Calu3 (cell line): ENCODE results near the gene PSORS1C2. TPM values are rescaled to one million over a fixed set of nuclear protein-coding genes. Genes with fewer than 3 reads are reported as not detected.
"Not testable (repeated sequence)": the region's sequence is repeated elsewhere in the genome, so short reads cannot be mapped to it uniquely, and the experiment has no call there.

ENCODE experiments used
- BruUV-seq: library from RNA; stranded (reverse); fragments of 400-500 nt; replicated peaks from 2 replicates; lab custom pipeline; 2021; lab: Mats Ljungman, UMichigan
- CTCF ChIA-PET: fragments of 300-600 bp; sonication (Branson Sonifier 250); formaldehyde crosslinking; loops from one replicate; lab custom pipeline; 2022; ENCODE audit warnings: antibody characterized with exemption; lab: Charles Lee
- DNase-seq: peaks from one replicate; pipeline ENCODE4 v3.0.0; 2022
- H3K27ac Mint-ChIP-seq: one replicate; pipeline ENCODE4 v1.8.0; 2022; ENCODE audit warnings: mixed read lengths; ENCODE audit not compliant: unreplicated experiment
- H3K27me3 Mint-ChIP-seq: one replicate; pipeline ENCODE4 v1.8.0; 2022; ENCODE audit warnings: mixed read lengths; ENCODE audit not compliant: unreplicated experiment
- H3K36me3 Mint-ChIP-seq: one replicate; pipeline ENCODE4 v1.8.0; 2022; ENCODE audit warnings: mild to moderate bottlenecking, moderate library complexity, mixed read lengths; ENCODE audit not compliant: insufficient read depth, unreplicated experiment
- H3K4me1 Mint-ChIP-seq: one replicate; pipeline ENCODE4 v1.8.0; 2022; ENCODE audit warnings: mild to moderate bottlenecking, low read depth, mixed read lengths; ENCODE audit not compliant: unreplicated experiment
- H3K4me3 Mint-ChIP-seq: one replicate; pipeline ENCODE4 v1.8.0; 2022; ENCODE audit warnings: mild to moderate bottlenecking, low read depth, moderate library complexity, mixed read lengths; ENCODE audit not compliant: unreplicated experiment
- H3K9me3 Mint-ChIP-seq: one replicate; pipeline ENCODE4 v1.8.0; 2022; ENCODE audit warnings: low read depth, mixed read lengths; ENCODE audit not compliant: unreplicated experiment
- intact Hi-C: fragments of 100-400 bp; cut with micrococcal nuclease; formaldehyde crosslinking; loops from one replicate; pipeline ENCODE4 v1.10.0; 2022; ENCODE audit not compliant: unreplicated experiment
- total RNA-seq: library from RNA; stranded (reverse); gene quantifications from 2 replicates; pipeline ENCODE4 v1.2.3, GENCODE V29; 2022
- TF ChIP-seq, protein P1 (sequence below): fragments of 200-600 bp; IDR thresholded peaks from one replicate; pipeline ENCODE4 v1.8.0; 2022; ENCODE audit warnings: antibody characterized with exemption; ENCODE audit not compliant: unreplicated experiment

The PSORS1C2 gene
- total RNA-seq, 1 experiment from 2014 or later, result not detected

DNA sequence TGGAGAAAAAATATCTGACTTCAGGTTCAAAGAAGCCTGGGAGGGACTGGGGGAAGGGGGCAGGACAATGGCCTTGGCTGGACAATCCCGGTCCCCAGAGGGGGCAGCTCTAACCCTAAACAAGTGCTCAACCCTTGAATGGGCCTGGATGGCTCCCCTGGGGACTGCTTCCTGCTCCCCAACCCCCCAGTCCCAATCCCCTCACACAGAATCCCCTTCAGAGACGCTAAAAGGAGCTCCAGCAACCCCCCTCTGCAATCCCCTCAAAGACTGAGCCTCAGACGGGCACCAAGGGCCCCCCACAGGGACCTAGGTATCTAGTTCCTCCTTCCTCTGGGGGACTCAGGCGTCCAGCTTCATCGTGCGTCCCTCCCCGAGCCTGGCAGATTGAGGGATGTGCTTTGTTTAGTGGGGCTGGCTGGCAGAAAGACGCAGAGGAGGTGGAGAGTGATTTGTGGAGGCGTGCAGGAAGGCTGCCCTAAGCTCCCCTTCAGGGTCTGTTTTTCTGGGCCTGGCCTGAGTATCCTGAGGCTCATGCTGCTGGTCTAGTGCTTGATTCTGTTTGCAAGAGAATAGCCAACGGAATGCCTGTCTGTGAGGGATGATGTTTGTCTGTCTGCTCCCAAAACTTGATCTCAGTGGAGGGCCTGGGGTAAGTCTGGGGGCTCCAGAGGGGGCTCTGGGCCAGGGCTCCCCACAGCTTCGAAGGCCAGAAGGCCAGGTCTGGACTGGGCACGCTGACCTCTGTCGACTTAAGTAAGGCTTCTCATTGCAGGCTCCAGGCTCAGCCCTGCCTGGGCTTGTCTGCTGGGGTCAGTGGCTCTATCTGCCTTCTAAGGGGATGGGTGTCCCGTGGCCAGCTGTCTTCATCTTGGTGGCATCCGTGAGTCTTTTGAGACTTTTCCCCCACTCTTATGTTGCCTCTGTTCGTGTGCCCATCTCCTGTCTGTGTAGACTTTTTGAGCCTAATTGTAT lies 33.4 kb upstream of the PSORS1C2 start:
- CTCF ChIA-PET, result interaction anchor here (0.6 to 1.0 kb wide), 3 partner anchors 45 to 328 kb away, joined by 3 to 4 read pairs (median 3); no protein-coding TSS in a partner anchor
- H3K4me3 Mint-ChIP-seq, result no peak overlapping the region
- no peaks in the 10 kb centered on the region for H3K9me3 Mint-ChIP-seq
- no peak for DNase-seq
- H3K27ac Mint-ChIP-seq, result peak overlapping the region; percentile 94
- peaks cover 91% of the 10 kb centered on the region for H3K36me3 Mint-ChIP-seq
- no TSS peak for BruUV-seq
- intact Hi-C loops, result no loop called here
- peaks cover 54% of the 10 kb centered on the region for H3K4me1 Mint-ChIP-seq
- TF ChIP-seq, protein P1, sequence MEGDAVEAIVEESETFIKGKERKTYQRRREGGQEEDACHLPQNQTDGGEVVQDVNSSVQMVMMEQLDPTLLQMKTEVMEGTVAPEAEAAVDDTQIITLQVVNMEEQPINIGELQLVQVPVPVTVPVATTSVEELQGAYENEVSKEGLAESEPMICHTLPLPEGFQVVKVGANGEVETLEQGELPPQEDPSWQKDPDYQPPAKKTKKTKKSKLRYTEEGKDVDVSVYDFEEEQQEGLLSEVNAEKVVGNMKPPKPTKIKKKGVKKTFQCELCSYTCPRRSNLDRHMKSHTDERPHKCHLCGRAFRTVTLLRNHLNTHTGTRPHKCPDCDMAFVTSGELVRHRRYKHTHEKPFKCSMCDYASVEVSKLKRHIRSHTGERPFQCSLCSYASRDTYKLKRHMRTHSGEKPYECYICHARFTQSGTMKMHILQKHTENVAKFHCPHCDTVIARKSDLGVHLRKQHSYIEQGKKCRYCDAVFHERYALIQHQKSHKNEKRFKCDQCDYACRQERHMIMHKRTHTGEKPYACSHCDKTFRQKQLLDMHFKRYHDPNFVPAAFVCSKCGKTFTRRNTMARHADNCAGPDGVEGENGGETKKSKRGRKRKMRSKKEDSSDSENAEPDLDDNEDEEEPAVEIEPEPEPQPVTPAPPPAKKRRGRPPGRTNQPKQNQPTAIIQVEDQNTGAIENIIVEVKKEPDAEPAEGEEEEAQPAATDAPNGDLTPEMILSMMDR, result no peak
- H3K27me3 Mint-ChIP-seq, result no peaks in the 10 kb centered on the region

DNA sequence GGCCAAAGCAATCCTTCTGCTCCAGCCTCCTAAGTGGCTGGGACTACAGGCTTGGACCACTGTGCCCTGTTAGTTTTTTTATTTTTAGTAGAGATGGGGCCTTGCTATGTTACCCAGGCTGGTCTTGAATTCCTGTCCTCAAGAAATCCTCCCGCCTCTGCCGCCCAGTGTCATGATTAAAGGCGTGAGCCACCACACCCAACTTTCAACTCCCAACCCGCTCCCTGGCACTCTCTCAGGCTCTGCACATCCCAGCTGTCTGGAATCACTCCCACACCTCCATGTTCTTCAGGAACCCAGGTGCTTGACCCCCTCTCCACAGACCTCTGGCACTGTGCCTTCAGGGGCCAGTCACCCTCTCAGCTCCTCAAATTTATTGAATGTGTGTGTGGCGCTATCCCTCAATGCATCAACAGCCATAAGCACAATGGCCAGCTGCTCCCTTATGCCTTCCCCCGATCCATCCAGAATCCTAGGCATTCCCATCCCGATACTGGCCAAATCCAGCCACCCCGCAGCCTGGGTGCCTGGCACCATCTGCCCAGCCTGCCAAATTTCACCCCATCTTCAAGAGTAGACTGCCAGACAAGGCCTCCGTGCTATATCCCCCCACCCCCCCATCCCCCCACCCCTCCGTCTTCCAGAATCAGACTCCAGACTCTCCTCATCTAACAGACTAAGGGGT lies 32.3 kb upstream of the PSORS1C2 start:
- no peak for DNase-seq
- BruUV-seq, result no TSS peak
- Mint-ChIP-seq H3K27ac (peak overlapping the region; percentile 94), H3K36me3 (peaks cover 92% of the 10 kb centered on the region), H3K9me3 (no peaks in the 10 kb centered on the region), H3K27me3 (no peaks in the 10 kb centered on the region), H3K4me1 (peaks cover 49% of the 10 kb centered on the region), H3K4me3 (no peak overlapping the region)
- CTCF ChIA-PET, result interaction anchor here (0.6 kb wide), 1 partner anchor 16 kb away, joined by 4 read pairs; no protein-coding TSS in a partner anchor
- intact Hi-C loops, result no loop called here
- TF ChIP-seq, protein P1, result no peak

DNA sequence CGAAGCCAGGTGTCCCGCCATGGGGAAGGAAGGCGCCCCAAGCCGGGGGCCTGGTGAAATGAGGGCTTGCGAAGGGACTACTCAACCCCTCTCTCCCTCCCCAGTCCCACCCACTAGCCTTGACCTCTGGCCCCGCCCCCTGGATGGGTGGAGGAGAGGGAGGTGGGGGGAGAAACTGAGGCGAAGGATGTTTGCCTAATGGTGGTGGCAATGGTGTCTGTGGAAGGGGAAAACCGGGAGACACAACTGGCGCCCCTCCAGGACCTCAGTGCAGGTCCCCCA lies 31.7 kb upstream of the PSORS1C2 start, which contains the start of gene POU5F1:
POU5F1 (minus strand) TSS at position 83 of the 282 bp plus-strand sequence; CDS start at position 21, 62 bp downstream.
- peaks cover 91% of the 10 kb centered on the region for H3K36me3 Mint-ChIP-seq
- H3K9me3 Mint-ChIP-seq, result no peaks in the 10 kb centered on the region
- H3K4me1 Mint-ChIP-seq, result peaks cover 43% of the 10 kb centered on the region
- no TSS peak for BruUV-seq
- H3K27ac Mint-ChIP-seq, result peak within 1 kb of the TSS; percentile 94
- H3K4me3 Mint-ChIP-seq, result peak within 1 kb of the TSS; percentile 29
- TF ChIP-seq, protein P1, result no peak
- H3K27me3 Mint-ChIP-seq, result no peaks in the 10 kb centered on the region
- no peak for DNase-seq
- CTCF ChIA-PET, result interaction anchor here (0.6 to 1.6 kb wide), 2 partner anchors 12 to 16 kb away, joined by 4 to 8 read pairs; partner anchors contain the start of gene TCF19
- intact Hi-C loops, result no loop called here

DNA sequence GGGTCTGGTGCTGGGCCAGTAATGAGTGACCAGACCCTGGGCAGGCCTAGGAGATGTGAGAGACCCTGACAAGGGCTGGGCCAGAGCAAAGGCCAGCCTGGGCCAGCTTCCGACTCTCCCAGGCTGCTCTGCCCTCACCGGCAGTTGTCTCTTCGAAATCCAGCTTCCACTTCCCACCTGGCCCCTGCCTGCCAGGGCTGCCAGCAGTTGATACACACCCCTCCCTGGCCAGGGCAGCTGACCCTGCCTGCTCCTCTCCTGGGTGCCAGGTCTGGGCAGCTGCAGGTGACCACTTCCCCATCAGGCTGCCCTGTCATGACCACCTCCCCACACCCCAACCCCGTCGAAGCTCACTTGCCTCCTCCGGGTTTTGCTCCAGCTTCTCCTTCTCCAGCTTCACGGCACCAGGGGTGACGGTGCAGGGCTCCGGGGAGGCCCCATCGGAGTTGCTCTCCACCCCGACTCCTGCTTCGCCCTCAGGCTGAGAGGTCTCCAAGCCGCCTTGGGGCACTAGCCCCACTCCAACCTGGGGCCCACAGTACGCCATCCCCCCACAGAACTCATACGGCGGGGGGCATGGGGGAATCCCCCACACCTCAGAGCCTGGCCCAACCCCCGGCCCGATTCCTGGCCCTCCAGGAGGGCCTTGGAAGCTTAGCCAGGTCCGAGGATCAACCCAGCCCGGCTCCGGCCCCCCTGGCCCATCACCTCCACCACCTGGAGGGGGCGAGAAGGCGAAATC lies 31.2 kb upstream of the PSORS1C2 start:
- DNase-seq, H3K9me3 Mint-ChIP-seq, H3K27me3 Mint-ChIP-seq, BruUV-seq, intact Hi-C loops: not testable (repeated sequence)
- peak overlapping the region; percentile 94 for H3K27ac Mint-ChIP-seq
- peak overlapping the region; percentile 29 for H3K4me3 Mint-ChIP-seq
- peaks cover 85% of the 10 kb centered on the region for H3K36me3 Mint-ChIP-seq
- CTCF ChIA-PET, result interaction anchor here (1.1 to 1.6 kb wide), 2 partner anchors 8 to 11 kb away, joined by 3 to 8 read pairs; partner anchors contain the start of gene TCF19
- H3K4me1 Mint-ChIP-seq, result peaks cover 42% of the 10 kb centered on the region
